Activated CD4-positive, alpha-beta T cell treated with anti-CD3 and anti-CD28 coated beads, Interleukin-2, Interleukin-6, amounts not matched to agents 100 ng/mL and 50 ng/mL, durations not matched to agents 16 hours and 8 hours (primary cell): ENCODE results near the gene JPH2.
"Not testable (repeated sequence)": the region's sequence is repeated elsewhere in the genome, so short reads cannot be mapped to it uniquely, and the experiment has no call there.

Experiments
- DNase-seq: peaks from one replicate; pipeline ENCODE4 v3.0.0-alpha.2; 2020

The JPH2 gene

DNA sequence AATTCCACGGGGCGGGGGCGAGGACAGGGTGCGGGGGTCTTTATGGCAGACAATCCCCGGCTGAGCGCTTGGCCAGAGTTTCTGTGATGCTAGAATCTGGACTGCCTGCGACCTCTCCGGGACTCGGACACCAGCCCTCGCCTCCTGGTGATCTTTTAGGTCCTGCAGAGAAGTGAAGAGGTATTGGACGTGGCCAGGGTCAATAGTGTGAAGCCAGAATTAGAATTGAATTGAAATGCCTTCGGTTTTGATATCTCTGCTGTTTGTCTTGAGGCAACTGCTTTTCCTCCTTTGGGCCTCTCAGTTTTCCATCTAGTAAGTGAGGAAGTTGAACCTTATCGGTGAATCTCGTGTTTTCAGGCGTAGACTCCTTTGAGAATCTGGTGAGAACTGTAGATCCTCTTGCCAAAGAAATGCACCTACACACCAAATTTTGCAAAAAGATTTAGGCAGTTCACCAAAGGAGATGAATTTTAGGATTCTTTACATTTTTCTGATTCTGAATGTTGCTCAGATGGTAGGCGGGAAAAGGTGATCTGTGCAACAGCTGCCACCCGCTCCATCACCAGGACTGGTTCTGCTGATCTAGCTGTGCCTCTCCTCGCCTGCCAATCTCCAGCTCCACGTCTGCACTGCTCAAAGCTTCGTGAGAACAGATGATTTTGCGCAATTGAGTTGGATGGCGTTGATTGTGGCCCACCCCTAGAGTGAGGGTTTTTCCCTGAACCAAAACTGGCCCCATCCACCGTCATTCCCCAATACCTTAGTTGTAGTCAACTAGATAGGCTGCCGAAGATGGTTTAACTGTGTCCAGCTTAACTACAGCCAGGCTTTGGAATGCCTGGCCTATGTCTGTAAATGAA, 24.4 kb upstream of the JPH2 start:
- DNase-seq, result no peak

DNA sequence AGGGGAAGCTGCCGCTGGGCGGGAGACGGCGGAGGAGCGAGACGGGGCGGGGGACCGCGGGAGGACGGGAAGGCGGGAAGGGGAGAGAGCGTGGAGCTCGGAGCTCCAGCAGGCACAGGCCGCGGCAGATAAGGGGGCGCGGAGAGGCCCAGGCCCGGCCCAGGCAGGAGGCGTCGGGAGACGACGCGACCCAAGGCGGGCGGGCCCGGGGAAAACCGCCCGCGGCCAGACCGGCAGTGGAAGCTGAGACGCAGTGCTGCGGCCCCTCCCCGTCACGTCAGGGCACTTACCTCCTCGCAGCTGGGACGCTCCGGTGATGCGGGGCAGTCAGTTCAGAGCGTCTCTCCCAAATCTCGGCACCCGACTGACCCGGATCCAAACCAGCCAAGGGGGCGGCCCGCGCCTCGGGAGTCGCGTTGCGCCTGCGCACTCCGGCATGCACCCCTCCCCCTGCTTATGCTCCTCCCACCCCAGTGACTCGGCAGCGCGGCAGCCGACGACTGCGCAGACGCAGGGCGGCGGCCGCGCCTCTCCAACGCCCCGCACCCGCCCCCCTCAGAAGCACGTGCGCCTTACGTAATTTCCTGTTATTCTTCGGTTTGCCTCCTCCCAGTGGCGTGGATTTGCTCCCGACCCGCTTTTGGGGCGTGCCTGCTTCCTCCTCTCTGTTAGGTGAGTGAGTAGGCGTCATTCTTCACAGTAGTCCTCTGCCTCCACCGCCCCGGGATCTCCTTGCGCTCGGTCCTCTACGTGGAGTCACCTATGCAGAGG, 23.6 kb upstream of the JPH2 start, which contains the start of gene OSER1:
Gene OSER1, minus strand, starts transcription at position 366 of the 771 bp plus-strand sequence. CDS start 3,814 bp downstream, outside the sequence.
- DNase-seq, result peak; percentile 98

DNA sequence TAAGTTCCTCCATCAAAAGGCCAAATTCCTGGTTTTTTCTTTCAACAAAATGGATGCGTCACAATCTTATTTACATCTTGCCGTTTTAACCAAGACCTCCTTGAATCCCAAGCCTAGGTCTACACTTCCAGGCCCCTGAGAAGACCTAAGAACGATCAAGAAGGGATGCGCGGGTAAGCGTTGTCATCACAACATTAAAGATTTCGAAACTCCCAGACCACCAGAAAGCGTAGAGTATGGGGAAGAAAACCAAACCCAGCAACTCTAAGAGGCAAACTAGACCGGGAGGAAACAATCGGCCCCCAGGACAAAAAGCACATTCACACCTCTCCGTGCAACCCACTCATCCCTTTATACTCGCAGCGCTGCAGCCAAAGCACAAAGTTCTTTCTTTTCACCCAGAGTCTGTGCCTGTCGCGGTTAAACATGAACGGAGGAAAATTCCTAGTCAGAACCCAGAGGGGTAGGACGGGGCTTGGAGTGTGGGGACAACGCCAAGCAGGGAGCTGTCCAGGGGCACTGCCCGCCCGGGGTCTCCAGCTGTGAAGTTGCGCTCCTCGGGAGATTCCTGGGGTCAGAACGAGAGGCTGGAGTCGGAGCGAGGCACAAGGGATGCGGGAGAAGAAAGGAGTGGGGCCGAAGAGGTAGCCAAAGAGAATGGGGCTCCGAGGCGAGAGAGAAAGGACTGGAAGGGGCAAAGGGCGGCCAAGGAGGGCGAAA, 22.9 kb upstream of the JPH2 start:
- no peak for DNase-seq

DNA sequence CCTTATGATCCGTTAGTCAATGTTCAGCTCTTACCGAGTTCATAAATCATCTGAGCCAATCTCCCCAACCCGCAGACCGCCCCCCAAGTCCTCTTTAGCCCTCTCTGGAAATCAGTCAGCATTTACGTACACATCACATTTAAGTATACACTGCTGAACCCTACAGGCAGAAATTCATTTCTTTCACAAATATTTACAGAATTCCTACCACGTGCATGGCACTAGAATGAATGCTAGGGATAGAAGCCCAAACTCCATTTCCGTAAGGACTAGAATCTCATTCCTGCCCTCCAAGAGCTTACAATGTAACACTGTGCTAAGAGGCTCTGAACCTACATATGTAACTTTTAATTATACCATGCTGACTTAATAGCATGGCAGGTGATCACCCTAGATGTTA, 21.8 kb upstream of the JPH2 start:
- DNase-seq, result no peak

DNA sequence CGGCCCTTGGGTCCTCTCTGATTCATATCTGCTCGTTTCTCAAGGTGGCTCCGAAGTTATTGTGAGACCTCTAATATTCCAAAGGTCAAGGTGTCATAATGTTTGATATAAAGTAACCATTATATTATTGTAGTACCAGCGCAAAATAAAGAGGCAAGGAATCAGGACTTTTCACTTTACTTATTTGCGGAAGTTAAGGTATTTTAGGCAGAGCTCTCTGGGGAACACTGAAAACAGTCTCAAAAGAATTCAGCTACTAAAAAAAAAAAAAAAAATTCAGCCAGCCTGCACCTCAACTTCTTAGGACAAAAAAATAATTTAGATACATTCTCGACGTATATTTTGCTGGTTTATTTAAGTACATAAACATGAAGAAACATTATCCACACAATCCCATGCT, 21.2 kb upstream of the JPH2 start:
- DNase-seq, result no peak

DNA sequence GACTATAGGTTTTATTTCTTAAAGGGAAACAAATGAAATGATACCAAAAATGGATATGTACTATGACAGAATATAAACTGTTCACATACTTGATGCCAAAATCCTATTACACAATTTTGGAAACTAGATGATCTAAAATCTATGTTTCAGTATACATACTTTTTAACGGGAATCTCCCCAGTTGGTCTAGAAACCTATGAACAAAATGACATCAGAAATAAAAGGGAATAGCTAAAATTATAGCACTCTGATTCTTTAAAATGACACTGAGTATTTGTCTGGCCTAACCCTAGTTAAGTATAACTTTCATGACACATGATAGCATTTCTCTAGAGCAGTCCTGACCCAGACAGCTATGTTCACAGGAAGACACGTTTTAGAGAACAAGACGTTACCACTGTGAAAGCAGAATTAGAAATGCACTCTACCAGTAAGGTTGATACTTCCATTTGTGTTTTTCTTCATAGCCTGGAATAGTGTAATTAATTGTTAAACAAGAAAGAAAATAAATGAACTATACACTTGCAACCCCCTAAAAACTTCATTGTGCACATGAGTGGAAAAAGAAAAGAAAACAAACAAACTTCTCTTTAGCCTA, 20.2 kb upstream of the JPH2 start:
- DNase-seq, result no peak

DNA sequence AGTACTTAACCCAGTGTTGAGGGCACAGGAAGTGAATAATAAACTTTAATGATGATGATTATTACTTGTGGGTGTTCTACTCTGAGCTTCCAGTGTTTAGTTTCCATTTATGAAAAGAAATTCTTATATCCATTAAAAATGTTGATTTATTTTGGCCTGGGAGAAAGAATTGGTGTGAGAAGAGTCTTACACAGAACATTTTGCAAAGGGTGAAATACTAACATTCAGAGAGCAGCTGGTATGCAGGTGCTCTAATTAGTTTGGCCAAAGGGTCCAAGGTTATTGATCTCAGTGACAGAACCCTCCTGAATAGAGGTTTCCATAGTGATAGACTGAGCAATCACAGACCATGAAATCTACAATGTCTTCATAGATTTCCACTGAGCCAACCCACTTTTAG, 19.1 kb upstream of the JPH2 start:
- DNase-seq, result no peak

DNA sequence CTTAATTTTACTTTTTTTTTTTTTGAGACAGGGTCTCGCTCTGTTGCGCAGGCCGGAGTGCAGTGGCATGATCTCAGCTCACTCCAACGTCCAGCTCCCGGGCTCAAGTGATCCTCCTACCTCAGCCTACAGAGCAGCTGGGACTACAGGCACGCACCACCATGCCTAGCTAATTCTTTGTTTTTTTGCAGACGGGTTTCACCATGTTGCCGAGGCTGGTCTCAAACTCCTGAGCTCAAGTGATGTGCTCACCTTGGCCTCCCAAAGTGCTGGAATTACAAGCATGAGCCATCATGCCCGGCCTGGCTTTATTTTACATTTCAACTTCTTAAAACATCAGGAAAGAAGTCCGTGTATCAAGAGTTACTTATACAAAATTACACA, 17.8 kb upstream of the JPH2 start:
- DNase-seq, result no peak

DNA sequence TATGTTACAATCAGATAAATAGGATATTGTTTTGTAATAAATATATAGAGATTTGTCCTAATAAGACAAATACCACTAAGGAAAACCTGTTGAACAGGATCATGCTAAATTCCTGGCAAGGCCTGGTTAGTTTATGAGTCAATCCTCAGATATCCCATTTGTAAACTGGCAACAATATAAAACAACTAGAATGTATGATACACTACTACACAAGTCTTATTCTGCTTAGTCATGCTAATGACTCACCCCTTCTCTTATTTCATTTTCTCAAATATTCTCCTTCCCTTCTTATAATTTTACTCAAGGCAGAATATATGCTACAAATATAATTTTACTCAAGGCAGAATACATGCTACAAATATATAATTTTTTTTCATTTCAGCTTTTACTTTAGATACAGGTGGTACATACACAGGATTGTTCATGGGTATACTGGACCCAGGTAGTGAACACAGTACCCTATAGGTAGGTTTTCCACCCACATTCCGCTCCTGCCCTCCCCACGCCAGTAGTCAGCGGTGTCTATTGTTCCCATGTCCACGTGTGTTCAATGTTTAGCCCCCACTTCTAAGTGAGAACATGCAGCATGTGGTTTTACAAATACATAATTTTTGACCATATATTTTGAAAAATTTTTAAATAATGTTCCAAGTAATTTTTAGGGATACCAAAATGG, 17.3 kb upstream of the JPH2 start:
- no peak for DNase-seq

DNA sequence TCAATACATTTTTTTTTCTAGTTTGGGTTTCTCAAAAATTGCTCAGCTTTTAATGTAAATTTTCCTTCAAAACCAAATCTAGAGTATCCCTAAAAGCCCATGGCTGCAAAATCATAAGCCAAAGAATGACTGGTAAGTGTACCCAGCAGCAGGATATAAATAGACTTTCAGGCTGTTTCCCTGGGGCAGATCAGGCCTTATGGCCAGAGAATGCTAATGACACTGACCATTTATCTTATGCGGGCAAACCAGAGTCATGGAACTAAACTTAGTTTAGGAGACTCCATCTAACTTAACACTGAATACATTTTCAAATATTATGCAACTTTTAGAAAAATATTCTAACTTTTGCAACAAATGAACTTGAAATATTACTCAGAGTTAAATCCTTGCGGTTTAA, 16.2 kb upstream of the JPH2 start:
- no peak for DNase-seq

DNA sequence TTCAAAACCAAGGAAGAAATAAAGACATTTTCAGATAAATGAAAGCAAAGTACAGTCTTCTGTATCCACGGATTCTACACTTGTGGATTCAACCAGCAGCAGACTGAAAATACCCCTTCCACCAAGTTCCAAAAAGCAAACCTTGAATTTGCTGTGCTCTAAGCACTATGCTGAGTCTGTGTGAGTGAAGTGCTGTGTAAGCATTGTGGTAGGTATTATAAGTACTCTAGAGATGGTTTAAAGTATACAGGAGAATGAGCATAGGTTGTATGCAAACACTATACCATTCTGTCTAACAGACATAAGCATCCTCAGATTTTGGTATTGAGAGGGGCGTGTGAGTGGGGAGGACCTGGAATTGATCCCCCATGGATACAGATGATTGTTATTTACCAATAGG, 14.0 kb upstream of the JPH2 start:
- DNase-seq, result no peak

DNA sequence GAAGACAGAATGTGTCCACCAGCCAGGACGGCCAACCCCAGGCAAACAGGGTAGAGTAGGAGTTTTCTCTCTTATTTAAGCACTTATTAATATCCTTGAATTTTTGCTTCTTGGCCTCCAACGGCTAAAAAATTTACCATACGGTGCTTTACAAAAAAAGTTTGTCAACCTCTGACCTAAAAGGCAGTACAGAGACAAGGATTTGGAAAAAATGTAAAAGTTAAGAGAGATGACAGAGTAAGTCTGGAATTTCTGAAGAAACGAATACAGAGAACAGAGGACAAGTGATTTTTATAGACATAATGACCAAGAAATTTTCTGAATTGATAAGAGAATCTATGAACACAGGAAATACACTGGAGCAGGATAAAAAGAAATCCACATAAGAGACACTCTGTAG, 13.4 kb upstream of the JPH2 start:
- no peak for DNase-seq

DNA sequence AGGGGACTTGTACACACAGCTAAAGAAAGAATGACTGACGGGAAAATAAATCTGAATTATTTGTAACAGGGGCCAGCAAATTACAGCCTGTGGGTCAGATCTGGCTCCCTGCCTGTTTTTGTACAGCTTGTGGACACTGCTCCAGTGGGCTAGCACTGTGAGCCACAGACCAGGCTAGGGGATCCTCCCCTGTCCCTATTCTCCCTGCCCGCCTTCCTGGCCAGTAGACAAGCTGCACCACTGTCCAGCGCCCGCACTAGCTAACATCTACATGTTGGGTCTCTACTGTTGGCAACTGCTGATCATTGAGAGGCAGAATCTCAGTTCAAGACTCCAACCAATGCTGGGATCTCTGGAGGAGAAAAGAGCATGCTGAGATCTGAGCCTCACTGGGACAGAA, 12.9 kb upstream of the JPH2 start:
- DNase-seq, result no peak

DNA sequence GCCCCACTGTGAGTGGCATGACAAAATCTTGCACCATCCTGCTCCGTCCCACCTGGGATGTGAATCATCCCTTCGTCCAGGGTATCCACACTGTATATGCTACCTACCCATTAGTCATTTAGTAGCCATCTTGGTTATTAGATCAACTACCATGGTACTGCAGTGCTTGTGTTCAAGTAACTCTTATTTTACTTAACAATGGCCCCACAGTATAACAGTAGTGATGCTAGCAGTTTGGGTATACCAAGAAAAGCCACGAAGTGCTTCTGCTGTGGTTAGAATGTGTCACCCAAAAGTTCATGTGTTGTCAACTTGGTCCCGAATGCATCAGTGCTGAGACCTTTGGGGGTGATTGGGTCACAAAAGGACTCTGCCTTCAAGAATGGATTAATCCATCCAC, 11.9 kb upstream of the JPH2 start:
- DNase-seq, result peak; percentile 72

DNA sequence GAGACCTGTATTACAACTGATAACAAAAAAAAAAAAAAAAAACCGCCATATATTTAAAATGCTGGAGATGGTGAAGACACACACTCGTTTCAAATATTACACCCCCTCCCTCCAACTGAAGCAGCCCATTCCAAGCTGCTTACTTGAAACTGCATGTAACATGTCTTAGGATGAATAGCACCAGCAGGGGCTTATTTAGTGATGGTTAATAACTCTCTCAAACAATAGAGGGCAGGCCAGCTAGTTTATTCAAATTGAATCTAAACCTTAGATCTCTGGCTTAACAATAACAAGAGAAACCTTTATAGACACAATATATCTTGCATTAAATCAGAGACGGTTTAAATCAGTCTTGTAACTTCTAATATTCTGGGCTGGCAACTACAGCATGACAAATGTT, 9.3 kb upstream of the JPH2 start:
- no peak for DNase-seq

DNA sequence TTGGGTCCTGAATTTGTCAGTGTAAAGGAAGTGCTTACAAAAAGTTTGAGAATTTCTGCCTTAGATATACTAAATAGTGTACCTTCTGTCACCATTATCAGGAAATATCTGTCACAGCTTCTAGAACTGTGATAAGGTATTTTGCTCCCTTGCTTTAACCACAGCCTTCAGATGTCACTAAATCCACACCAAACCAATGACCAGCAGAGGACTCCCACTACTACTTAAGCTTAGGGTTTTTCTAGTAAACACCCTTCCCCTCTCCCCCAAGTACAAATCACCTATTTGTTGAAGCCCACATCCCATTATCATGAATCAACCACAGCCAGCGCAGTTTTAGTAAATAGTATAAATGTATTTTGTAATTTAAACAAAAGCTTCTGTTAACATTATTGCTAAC, 8.6 kb upstream of the JPH2 start:
- no peak for DNase-seq

DNA sequence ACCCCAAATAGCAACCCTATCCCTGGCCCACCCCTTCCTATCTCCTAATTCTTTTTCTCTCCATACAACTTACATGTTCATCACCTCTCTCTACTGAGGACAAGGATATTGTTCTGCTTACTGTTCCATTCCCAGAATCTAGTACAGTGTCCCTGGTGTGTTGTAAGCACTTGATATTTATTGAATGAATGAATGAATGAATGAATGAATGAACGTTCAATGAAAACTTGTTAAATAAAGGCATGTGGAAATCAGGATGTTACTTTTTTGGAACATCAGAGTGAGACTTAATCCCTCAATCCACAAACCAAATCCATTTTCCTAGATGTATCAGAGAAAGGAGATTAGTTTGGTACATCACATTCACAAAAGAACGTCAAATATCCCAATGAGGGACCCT, 6.8 kb upstream of the JPH2 start:
- DNase-seq, result no peak

DNA sequence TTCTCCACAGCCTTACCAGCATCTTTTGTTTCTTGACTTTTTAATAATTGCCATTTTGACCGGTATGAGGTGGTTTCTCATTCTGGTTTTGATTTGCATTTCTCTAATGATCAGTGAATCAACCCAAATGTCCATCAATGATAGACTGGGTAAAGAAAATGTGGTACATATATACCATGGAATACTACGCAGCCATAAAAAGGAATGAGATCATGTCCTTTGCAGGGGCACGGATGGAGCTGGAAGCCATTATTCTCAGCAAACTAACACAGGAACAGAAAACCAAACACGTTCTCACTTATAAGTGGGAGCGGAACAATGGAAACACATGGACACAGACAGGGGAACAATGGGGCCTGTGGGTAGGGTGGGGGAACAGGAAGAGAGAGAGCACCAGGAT, 4.7 kb upstream of the JPH2 start:
- DNase-seq, result not testable (repeated sequence)

DNA sequence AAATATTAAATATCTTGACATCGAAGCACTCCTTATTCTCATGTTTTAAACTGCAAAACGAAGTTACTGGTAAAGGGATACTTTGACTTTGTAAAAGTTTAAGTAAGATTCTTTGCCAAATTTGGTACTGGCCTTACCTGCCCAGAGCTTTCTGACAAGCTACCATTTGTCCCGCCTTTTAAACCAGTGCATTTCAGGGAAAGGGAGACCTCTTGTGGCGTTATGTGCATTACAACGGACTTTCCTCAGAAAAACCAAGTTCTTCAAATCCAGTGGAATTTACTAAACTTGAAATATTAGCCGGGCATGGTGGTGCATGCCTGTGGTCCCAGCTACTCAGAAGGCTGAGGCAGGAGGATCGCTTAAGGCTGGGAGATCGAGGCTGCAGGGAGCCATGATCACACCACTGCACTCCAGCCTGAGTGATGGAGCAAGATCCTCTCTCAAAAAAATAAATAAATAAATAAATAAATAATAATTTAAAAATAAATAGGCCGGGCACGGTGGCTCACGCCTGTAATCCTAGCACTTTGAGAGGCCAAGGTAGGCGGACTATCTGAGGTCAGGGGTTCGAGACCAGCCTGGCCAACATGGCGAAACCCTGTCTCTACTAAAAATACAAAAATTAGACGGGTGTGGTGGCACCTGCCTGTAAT, 3.3 kb upstream of the JPH2 start:
- DNase-seq, result peak; percentile 64

DNA sequence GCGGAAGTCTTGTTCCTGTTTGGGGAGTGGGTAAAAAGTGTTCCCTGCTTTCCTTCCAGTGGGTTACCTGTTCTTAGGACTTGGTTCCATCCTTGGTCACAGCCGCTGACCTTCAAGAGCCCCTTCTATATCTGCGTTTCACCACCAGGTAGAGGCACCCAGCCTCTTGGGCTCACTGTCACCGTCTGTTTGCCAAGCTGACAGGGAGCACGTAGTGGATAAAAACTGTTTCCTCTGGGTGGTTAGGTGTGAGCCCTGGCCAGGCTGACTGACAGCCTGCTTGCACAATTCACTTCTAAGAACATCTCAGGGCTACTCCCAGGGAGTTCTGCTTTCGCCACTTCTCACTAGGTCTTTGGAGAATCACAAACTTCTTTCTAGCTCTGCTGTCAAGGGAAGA, 1.8 kb upstream of the JPH2 start:
- no peak for DNase-seq

DNA sequence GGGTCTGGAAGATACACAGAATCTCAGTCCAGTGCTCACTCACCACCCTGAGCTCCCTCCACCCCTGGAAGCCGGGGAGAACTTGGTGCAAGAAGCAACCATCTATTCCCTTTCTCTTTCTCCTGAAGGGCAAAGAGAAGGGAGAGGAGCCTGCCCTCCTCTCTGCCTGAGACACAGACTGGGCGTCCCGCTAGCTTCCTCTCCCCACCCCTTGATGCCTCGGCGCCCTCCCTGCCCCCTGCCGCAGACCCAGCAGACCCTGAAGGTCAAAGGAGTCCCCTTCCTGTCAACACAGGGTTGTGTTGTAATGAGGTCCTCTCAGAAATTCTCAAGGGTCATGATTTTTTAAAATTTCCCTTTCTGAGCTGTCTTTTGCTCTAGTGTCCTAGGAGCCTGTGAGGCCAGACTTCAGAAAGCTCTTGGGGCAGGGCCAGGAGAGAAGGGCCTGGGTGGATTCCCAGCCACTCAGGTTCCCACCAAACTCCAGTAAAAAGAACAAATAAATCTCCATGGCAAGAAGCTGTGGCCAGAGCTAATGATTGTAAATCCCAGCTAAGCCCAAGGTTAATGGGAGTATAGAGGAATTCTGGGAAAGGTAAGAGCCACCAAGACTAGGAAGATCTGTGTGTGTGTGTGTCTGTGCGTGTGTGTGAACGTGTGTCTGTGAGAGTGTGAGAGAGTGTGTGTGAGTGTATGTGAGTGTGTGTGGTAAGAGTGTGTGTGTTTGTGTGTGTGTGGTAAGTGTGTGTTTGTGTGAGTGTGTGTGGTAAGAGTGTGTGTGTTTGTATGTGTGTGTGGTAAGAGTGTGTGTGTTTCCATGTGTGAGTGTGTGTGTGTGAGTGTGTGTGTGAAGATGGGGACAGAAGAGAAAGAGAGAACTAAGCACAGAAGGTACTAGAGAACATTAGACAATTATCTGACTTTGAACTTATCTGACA, 1.1 kb upstream of the JPH2 start:
- DNase-seq, result no peak
